HG03175 (cell line): ENCODE results near the gene ACSM2B.
"Not testable (repeated sequence)": the region's sequence is repeated elsewhere in the genome, so short reads cannot be mapped to it uniquely, and the experiment has no call there.

Source experiments
- ATAC-seq: cut with Tn5 transposase; IDR thresholded peaks from one replicate; pipeline ENCODE4 v1.9.1; 2021; ENCODE audit warnings: mild to moderate bottlenecking, moderate library complexity; ENCODE audit not compliant: unreplicated experiment

ACSM2B gene

GRCh38 chr16:20598832-20599469 is 22.8 kb upstream of the ACSM2B start:
- ATAC-seq = no peak

GRCh38 chr16:20595694-20596093 is 19.5 kb upstream of the ACSM2B start:
- not testable (repeated sequence) for ATAC-seq

- not testable (repeated sequence) for ATAC-seq
These were observed 18.9 kb upstream of the ACSM2B start for GRCh38 chr16:20595068-20595467.

- not testable (repeated sequence) for ATAC-seq
These were observed 16.6 kb upstream of the ACSM2B start for GRCh38 chr16:20592780-20593179.

- ATAC-seq = not testable (repeated sequence)
These were observed 13.3 kb upstream of the ACSM2B start for GRCh38 chr16:20589486-20589885.

- ATAC-seq = not testable (repeated sequence)
These were observed 11.5 kb upstream of the ACSM2B start for GRCh38 chr16:20587645-20588074.

GRCh38 chr16:20586716-20587115 is 10.5 kb upstream of the ACSM2B start:
- not testable (repeated sequence) for ATAC-seq

GRCh38 chr16:20586112-20586511 is 9.9 kb upstream of the ACSM2B start:
- not testable (repeated sequence) for ATAC-seq

GRCh38 chr16:20580487-20581259 is 4.5 kb upstream of the ACSM2B start:
- ATAC-seq = not testable (repeated sequence)

- ATAC-seq = not testable (repeated sequence)
These were observed 1.9 kb upstream of the ACSM2B start for GRCh38 chr16:20578091-20578490.

- not testable (repeated sequence) for ATAC-seq
These were observed 7.0 kb downstream of the ACSM2B start for GRCh38 chr16:20569117-20569651.

- no peak for ATAC-seq
These were observed 7.8 kb downstream of the ACSM2B start for GRCh38 chr16:20568404-20568803.

- ATAC-seq = no peak
These were observed 9.3 kb downstream of the ACSM2B start for GRCh38 chr16:20566864-20567263.

GRCh38 chr16:20565334-20565733 is 10.8 kb downstream of the ACSM2B start:
- not testable (repeated sequence) for ATAC-seq

GRCh38 chr16:20564218-20564617 is 11.9 kb downstream of the ACSM2B start:
- ATAC-seq = not testable (repeated sequence)

- ATAC-seq = not testable (repeated sequence)
These were observed 20.5 kb downstream of the ACSM2B start for GRCh38 chr16:20555628-20556027.

GRCh38 chr16:20554689-20555088 is 21.5 kb downstream of the ACSM2B start:
- ATAC-seq = not testable (repeated sequence)

- not testable (repeated sequence) for ATAC-seq
These were observed 22.7 kb downstream of the ACSM2B start for GRCh38 chr16:20553493-20553892.

GRCh38 chr16:20546951-20547350 is 29.2 kb downstream of the ACSM2B start:
- ATAC-seq = not testable (repeated sequence)

GRCh38 chr16:20546278-20546853 is 29.8 kb downstream of the ACSM2B start:
- ATAC-seq = not testable (repeated sequence)

- not testable (repeated sequence) for ATAC-seq
These were observed 35.4 kb downstream of the ACSM2B start for GRCh38 chr16:20540603-20541316.
